Fibroblast of skin of left biceps (primary cell): ENCODE measurements around the gene DLGAP1.

Experiments
- DNase-seq, 2 experiments: peaks; one replicate each; pipeline ENCODE4 v3.0.0-alpha.2; 2013; ENCODE audit warnings: low read depth in 2 of 2

DLGAP1 gene

GRCh38 chr18:4241090-4241617 is 214.0 kb downstream of the DLGAP1 start:
- DNase-seq, result no peak

GRCh38 chr18:4238966-4239365 is 216.1 kb downstream of the DLGAP1 start:
- no peak for DNase-seq

- no peak for DNase-seq
Observed at GRCh38 chr18:4237664-4238041, 217.5 kb downstream of the DLGAP1 start.

- DNase-seq, result no peak
Observed at GRCh38 chr18:4236940-4237663, 218.0 kb downstream of the DLGAP1 start.

- DNase-seq, result no peak
Observed at GRCh38 chr18:4233468-4233867, 221.6 kb downstream of the DLGAP1 start.

GRCh38 chr18:4232656-4233055 is 222.5 kb downstream of the DLGAP1 start:
- DNase-seq, result no peak

- no peak for DNase-seq
Observed at GRCh38 chr18:4231260-4231659, 223.8 kb downstream of the DLGAP1 start.

- DNase-seq, result no peak
Observed at GRCh38 chr18:4230450-4231168, 224.5 kb downstream of the DLGAP1 start.

GRCh38 chr18:4224031-4224704 is 230.9 kb downstream of the DLGAP1 start:
- no peak for DNase-seq

GRCh38 chr18:4211111-4211837 is 243.8 kb downstream of the DLGAP1 start:
- no peak for DNase-seq

- DNase-seq, result no peak
Observed at GRCh38 chr18:4208366-4208765, 246.7 kb downstream of the DLGAP1 start.

GRCh38 chr18:4207383-4207985 is 247.6 kb downstream of the DLGAP1 start:
- DNase-seq, result no peak

GRCh38 chr18:4204438-4204720 is 250.7 kb downstream of the DLGAP1 start:
- DNase-seq, result no peak

- DNase-seq, result no peak
Observed at GRCh38 chr18:4203568-4204437, 251.3 kb downstream of the DLGAP1 start.

GRCh38 chr18:4200399-4200798 is 254.7 kb downstream of the DLGAP1 start:
- no peak for DNase-seq

GRCh38 chr18:4198956-4199355 is 256.2 kb downstream of the DLGAP1 start:
- DNase-seq, result no peak

GRCh38 chr18:4196351-4196750 is 258.8 kb downstream of the DLGAP1 start:
- DNase-seq, result no peak

- DNase-seq, result no peak
Observed at GRCh38 chr18:4193086-4193485, 262.0 kb downstream of the DLGAP1 start.

- no peak for DNase-seq
Observed at GRCh38 chr18:4181882-4182568, 273.1 kb downstream of the DLGAP1 start.

GRCh38 chr18:4181086-4181485 is 274.0 kb downstream of the DLGAP1 start:
- DNase-seq, result no peak
